Fibroblast of pulmonary artery (primary cell): ENCODE data around the gene SLC12A1.

Experiments
- DNase-seq: peaks from one replicate; pipeline ENCODE4 v3.0.0-alpha.2; 2010; ENCODE audit warnings: low read depth
- H3K4me3 ChIP-seq: replicated peaks from 2 replicates; pipeline ENCODE4 v1.5.1; 2011; ENCODE audit warnings: low read depth, mild to moderate bottlenecking, control low read depth, low read length, moderate library complexity
- TF ChIP-seq, protein P1 (sequence below): IDR thresholded peaks from 2 replicates; pipeline ENCODE4 v1.5.1; 2011; ENCODE audit warnings: mild to moderate bottlenecking, control low read depth, low read length, inconsistent platforms; ENCODE audit errors: missing control alignments

Gene SLC12A1

DNA sequence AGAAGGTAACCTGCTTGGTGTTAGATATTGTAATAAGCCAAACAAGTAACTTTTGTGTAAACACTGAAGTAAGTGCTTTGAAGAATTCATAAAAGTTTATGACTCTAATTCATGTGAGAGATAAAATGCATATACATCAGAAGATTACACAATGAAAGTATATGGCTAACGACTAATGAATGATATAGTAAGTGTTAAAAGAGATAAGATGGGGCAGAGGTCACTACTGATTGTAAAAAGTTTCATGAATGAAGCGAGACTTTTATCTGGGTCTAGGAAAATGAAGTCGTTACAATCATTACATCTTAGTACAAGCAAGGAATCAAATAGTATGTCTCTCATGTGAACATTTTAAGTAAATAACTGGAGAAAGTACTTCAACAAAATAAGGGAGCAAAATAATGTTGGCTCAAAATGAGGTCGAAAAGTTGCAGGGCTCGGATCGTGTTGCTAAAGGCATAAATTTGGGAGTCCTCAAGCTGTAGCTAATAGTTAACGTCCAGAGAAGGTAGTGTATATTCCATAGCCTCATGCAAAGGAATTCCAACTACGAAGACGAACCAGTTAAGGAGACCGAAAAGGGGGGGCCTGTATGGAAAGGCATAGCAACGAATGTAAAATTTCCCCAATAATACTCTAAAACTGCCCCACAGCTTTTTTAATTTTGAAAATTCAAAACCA, 124.1 kb downstream of the SLC12A1 start:
- DNase-seq: peak; percentile 30

DNA sequence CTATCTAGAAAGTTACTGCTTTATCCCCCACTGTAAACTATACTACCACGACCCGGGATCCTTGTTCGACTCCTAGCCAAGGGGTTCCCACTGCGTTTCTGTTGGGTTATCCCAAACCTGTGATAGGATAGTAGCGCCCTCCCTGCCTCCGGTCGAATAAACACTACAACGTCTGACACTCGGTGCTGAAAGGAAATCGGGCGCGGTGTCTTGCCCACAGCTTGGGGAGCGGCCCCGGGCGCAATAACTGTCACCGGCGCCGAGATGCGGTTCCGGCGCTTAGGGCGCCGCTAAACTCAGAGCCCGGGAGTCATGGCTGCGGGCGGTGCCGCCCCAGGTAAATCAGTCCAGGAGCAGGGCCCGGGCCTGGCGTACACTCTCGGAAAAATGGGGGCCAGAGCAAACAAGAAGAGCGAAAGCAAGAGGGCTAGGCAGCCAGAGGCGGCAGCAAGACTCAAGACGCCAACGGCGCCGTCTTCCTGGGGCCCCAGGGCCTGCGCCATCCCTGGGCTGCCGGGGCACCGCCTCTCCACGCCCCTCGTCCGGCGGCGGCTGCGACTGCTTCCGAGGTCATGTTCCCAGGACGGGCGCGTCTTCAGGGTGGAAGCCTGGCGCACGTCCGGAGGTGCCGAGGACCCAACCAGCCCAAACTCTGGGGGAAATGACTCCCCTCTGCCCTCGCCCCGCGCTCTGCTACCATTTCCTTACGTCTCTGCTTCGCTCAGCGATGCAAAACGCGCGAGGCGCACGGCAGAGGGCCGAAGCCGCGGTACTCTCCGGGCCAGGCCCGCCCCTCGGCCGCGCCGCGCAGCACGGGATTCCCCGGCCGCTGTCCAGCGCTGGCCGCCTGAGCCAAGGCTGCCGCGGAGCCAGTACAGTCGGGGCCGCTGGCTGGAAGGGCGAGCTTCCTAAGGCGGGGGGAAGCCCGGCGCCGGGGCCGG, 125.0 kb downstream of the SLC12A1 start, which contains the start of gene DUT:
Gene DUT, plus strand, starts transcription at position 575 of the 941 bp plus-strand sequence. Its CDS starts 87 bp downstream, at position 662.
- peak within 1 kb of the TSS; percentile 74 for H3K4me3 ChIP-seq
- DNase-seq: peak; percentile 83
- TF ChIP-seq, protein P1, sequence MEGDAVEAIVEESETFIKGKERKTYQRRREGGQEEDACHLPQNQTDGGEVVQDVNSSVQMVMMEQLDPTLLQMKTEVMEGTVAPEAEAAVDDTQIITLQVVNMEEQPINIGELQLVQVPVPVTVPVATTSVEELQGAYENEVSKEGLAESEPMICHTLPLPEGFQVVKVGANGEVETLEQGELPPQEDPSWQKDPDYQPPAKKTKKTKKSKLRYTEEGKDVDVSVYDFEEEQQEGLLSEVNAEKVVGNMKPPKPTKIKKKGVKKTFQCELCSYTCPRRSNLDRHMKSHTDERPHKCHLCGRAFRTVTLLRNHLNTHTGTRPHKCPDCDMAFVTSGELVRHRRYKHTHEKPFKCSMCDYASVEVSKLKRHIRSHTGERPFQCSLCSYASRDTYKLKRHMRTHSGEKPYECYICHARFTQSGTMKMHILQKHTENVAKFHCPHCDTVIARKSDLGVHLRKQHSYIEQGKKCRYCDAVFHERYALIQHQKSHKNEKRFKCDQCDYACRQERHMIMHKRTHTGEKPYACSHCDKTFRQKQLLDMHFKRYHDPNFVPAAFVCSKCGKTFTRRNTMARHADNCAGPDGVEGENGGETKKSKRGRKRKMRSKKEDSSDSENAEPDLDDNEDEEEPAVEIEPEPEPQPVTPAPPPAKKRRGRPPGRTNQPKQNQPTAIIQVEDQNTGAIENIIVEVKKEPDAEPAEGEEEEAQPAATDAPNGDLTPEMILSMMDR: no peak

More for the DNA sequence above, 124.1 kb downstream of the SLC12A1 start:
- peak overlapping the region; percentile 74 for H3K4me3 ChIP-seq
- TF ChIP-seq, protein P1: no peak

DNA sequence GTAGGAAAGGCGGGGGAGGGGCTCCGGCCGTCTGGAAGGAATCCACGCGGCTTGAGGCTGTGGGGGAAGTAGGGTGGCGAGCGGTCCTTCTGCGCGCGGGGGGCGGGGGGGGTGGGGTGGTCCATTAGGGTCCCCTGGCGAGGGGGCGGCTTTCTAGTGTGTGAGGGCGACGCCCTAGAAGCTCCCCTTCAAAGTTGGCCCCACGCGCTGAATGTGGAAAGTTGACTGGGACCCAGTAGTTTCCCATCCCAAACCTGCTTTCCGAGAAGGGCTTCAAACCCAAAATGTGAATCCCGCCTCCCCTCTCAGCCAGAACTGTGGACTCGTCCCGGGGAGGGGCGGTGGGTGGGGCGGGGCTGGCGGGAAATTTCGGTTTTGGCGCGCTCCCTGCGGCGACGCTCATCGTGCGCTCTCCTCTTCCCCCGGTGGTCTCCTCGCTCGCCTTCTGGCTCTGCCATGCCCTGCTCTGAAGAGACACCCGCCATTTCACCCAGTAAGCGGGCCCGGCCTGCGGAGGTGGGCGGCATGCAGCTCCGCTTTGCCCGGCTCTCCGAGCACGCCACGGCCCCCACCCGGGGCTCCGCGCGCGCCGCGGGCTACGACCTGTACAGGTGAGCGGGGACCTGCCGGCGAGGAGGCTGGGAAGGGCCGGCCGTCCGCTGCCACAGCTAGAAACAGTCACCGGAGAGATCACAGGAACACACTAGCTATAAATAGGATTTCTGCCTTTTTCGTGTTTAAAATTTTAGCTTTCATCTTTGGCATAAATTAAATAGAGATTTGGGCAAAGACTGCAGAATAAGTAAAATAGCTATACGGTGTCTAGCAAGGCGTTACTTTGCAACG, 125.9 kb downstream of the SLC12A1 start:
- peak overlapping the region; percentile 74 for H3K4me3 ChIP-seq

DNA sequence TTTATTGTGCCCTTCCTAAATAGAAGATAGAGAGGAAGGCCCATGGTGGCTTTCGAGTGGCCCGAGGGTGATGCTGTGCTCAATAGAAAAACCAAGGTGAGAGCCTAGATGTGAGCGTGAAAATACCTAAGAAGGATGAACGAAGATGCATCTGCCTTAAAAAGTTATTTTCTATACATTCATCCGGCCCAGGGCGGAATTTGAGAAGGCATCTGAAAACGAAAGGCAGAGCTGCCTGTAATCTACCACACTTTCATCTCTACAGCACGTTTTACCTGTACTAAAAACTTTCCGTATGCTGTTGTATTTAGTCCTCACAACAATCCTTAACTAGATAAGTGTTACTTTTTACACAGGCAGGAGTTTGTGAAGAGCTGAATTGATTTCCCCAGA, 126.5 kb downstream of the SLC12A1 start:
- TF ChIP-seq, protein P1: no peak
- H3K4me3 ChIP-seq: peak overlapping the region; percentile 74
- no peak for DNase-seq

More for the DNA sequence above, 125.9 kb downstream of the SLC12A1 start:
- TF ChIP-seq, protein P1: no peak
- peak; percentile 65 for DNase-seq

DNA sequence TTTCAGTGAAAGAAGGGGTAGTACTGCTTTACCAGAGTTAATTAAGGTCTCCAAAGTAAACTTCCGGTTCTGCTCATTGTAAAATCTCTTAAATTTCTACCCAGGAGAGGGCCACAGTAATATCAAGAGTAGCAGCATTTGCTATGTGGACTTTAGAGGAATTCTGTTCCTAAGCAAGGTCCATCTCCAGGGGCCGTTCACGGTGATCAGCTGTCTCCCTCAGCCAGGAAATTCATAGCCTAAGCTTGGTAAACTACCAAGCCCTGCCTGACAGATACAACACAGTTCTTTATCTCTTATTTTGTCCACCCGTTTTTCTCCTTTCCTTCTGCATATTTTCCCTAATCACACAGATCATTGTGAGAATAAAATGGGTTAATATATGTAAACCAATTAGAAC, 127.4 kb downstream of the SLC12A1 start:
- DNase-seq: no peak
- TF ChIP-seq, protein P1: no peak
- H3K4me3 ChIP-seq: no peak overlapping the region

DNA sequence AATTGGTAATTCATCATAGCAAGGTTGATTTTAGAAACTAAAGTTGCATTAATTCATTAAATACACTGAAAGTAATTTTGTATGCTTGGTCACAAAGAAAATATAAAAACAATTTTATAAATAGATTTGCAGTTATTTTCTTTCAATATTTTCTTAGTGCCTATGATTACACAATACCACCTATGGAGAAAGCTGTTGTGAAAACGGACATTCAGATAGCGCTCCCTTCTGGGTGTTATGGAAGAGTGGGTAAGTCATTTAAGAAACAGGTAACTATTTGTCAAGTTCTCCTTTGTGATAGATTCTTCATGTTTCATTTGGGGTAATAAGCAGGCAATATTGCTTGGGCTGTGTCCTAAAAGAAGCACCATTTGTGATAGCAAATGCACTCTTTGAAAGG, 128.2 kb downstream of the SLC12A1 start:
- TF ChIP-seq, protein P1: no peak
- no peak for DNase-seq
- no peak overlapping the region for H3K4me3 ChIP-seq
